Cardiac muscle cell (in vitro differentiated cells and primary cell): Measurements from ENCODE around the gene PRDM4. TPM values are rescaled to one million over a fixed set of nuclear protein-coding genes. Genes with fewer than 3 reads are reported as not detected.
"Not testable (repeated sequence)": the region's sequence is repeated elsewhere in the genome, so short reads cannot be mapped to it uniquely, and the experiment has no call there.

Experiments
- DNase-seq, 2 donors: peaks; one replicate each; pipeline versions ENCODE4 v3.0.0 to v3.0.0-alpha.2; 2010 to 2017; ENCODE audit warnings: low read depth in 1 of 2, low spot score in 1 of 2
- H3K27ac ChIP-seq: fragments of 200-600 bp; sonication (generic); 2 replicates; pipeline ENCODE4 v1.5.1; 2016
- H3K27me3 ChIP-seq: fragments of 200-600 bp; sonication (generic); 2 replicates; pipeline ENCODE4 v1.6.0; 2016; ENCODE audit warnings: control low read depth
- H3K36me3 ChIP-seq: fragments of 200-600 bp; sonication (generic); 2 replicates; pipeline ENCODE4 v1.5.1; 2016; ENCODE audit warnings: control low read depth
- H3K4me1 ChIP-seq: fragments of 200-600 bp; sonication (generic); 2 replicates; pipeline ENCODE4 v1.8.1; 2017; ENCODE audit warnings: low read depth, mild to moderate bottlenecking, mixed run types
- H3K4me3 ChIP-seq: fragments of 200-600 bp; sonication (generic); 2 replicates; pipeline ENCODE4 v1.5.1; 2016; ENCODE audit warnings: mild to moderate bottlenecking
- H3K9me3 ChIP-seq: fragments of 200-600 bp; sonication (generic); 2 replicates; pipeline ENCODE4 v1.5.1; 2017; ENCODE audit warnings: low read depth, mild to moderate bottlenecking, control low read depth
- CTCF ChIP-seq: IDR thresholded peaks from 2 replicates; pipeline ENCODE4 v1.5.1; 2012; ENCODE audit warnings: low read depth, mild to moderate bottlenecking, low read length
- polyA plus RNA-seq: library from polyadenylated mRNA; unstranded; fragments of >200 nt; fragmentation: Nextera tagmentation; extraction: Ambion mirVana; gene quantifications from 2 replicates; pipeline ENCODE4 v1.2.1, GENCODE V29; 2016
- total RNA-seq: library from RNA; depleted of rRNA; stranded (reverse); fragments of >200 nt; gene quantifications from 2 replicates; pipeline ENCODE4 v1.2.3, GENCODE V29; 2016

The PRDM4 gene
- total and polyA plus RNA-seq, 2 experiments from 2014 or later: 10.2 to 21.0 TPM

GRCh38 chr12:107732365-107732764, 28.6 kb downstream of the PRDM4 start:
- peaks cover 20% of the 10 kb centered on the region for H3K36me3 ChIP-seq
- no peak for DNase-seq
- TF ChIP-seq CTCF: no peak
- no peak overlapping the region for H3K4me3 ChIP-seq
- H3K27me3 ChIP-seq: no peaks in the 10 kb centered on the region
- no peaks in the 10 kb centered on the region for H3K9me3 ChIP-seq
- no peak overlapping the region for H3K27ac ChIP-seq
- H3K4me1 ChIP-seq: no peaks in the 10 kb centered on the region

- no peak for DNase-seq
- TF ChIP-seq CTCF: no peak
- Histone ChIP-seq H3K27ac (no peak overlapping the region), H3K27me3 (no peaks in the 10 kb centered on the region), H3K9me3 (no peaks in the 10 kb centered on the region), H3K36me3 (peaks cover 16% of the 10 kb centered on the region), H3K4me3 (no peak overlapping the region), H3K4me1 (no peaks in the 10 kb centered on the region)
Observed at GRCh38 chr12:107731366-107731765, 29.6 kb downstream of the PRDM4 start.

DNA sequence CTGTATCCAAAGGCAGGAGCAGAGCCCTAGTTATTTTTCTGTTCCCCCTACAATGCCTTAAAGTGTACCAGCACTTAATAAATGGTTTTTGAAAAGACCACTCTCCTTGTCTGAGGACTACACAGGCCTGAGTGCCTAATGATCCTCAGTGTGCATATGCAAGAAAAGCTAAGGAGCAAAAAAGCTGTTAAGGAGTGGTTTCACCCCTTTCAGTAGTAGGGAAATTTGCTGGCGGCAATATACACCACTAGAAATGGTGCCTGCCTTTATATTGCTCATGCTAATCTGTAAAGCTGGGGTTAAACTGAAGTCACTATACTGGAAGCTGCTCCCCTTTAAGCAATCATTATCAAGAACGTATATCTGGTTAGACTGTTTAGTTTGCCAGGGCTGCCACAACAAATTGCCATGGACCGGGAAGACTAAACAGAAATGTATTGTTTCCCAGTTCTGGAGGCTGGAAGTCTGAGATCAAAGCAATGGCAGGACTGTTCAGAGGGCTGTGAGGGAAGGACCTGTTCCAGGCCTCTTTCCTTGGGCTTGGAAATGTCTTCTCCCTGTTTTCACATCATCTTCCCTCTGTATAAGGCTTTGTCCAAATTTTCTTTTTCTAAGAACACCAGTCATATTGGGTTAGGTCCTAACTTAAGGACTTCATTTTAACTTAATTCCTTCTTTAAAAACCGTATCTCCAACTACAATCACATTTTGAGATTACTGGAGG, 30.2 kb downstream of the PRDM4 start:
- H3K4me1 ChIP-seq: no peaks in the 10 kb centered on the region
- H3K27me3 ChIP-seq: no peaks in the 10 kb centered on the region
- no peak for DNase-seq
- no peak for TF ChIP-seq CTCF
- H3K9me3 ChIP-seq: no peaks in the 10 kb centered on the region
- no peak overlapping the region for H3K4me3 ChIP-seq
- H3K36me3 ChIP-seq: peaks cover 12% of the 10 kb centered on the region
- no peak overlapping the region for H3K27ac ChIP-seq

- not testable (repeated sequence) for H3K27me3 ChIP-seq, H3K9me3 ChIP-seq, DNase-seq, H3K27ac ChIP-seq, H3K4me1 ChIP-seq, H3K4me3 ChIP-seq, H3K36me3 ChIP-seq
Observed at GRCh38 chr12:107727742-107728141, 33.2 kb downstream of the PRDM4 start.

- not testable (repeated sequence) for H3K27ac ChIP-seq, DNase-seq, H3K4me3 ChIP-seq, H3K9me3 ChIP-seq, H3K4me1 ChIP-seq, H3K36me3 ChIP-seq, H3K27me3 ChIP-seq
Observed at GRCh38 chr12:107727327-107727726, 33.6 kb downstream of the PRDM4 start.

GRCh38 chr12:107718606-107719005, 42.3 kb downstream of the PRDM4 start:
- no peak overlapping the region for H3K4me3 ChIP-seq
- DNase-seq: no peak
- no peaks in the 10 kb centered on the region for H3K36me3 ChIP-seq
- H3K27me3 ChIP-seq: no peaks in the 10 kb centered on the region
- TF ChIP-seq CTCF: no peak
- H3K4me1 ChIP-seq: no peaks in the 10 kb centered on the region
- no peaks in the 10 kb centered on the region for H3K9me3 ChIP-seq
- H3K27ac ChIP-seq: no peak overlapping the region
